ENCODE results near the gene GINS3. TPM values are rescaled to one million over a fixed set of nuclear protein-coding genes. Genes with fewer than 3 reads are reported as not detected.
A peak's percentile ranks its signal among the peaks of the same experiment; 100 is the strongest.
"Not testable (repeated sequence)": the region's sequence is repeated elsewhere in the genome, so short reads cannot be mapped to it uniquely, and the experiment has no call there.

GINS3 gene
- total RNA-seq, 4 donors from 2014 or later = 0.55 to 3.3 (median 1.0) TPM

DNA sequence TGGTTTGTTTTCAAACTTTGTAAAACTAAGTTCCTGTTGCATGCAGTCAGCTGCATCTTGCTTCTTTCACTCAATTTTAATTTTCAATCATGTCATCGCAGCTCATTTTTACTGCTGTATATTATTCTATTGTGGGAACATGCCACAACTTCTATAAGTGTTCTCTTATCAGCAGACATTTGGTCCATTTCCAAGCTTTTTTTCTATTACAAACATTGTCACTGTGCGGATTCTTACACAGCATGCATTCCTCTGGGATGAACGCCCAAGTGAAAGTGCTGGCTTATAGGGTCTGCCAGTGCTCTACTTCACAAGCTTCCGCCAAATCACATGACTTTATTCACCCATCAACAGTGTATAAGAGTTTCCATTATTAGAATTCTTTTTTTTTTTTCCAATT lies 22.7 kb downstream of the GINS3 start:
- H3K4me1 ChIP-seq = peaks cover 0 to 23% of the 10 kb centered on the region in 2 donors
- no peak for DNase-seq
- in situ Hi-C loops (cut with MboI; ENCODE audit: low sequenced_read_pairs in 4 of 4) = no loop called here
- intact Hi-C loops (cut with DNase I; ENCODE audit: low total_unique reads) = no loop called here
- no peaks in the 10 kb centered on the region for H3K36me3 ChIP-seq
- ATAC-seq = no peak
- no peaks in the 10 kb centered on the region for H3K9me3 ChIP-seq
- H3K27me3 ChIP-seq = no peaks in the 10 kb centered on the region
- TF ChIP-seq, protein P1, sequence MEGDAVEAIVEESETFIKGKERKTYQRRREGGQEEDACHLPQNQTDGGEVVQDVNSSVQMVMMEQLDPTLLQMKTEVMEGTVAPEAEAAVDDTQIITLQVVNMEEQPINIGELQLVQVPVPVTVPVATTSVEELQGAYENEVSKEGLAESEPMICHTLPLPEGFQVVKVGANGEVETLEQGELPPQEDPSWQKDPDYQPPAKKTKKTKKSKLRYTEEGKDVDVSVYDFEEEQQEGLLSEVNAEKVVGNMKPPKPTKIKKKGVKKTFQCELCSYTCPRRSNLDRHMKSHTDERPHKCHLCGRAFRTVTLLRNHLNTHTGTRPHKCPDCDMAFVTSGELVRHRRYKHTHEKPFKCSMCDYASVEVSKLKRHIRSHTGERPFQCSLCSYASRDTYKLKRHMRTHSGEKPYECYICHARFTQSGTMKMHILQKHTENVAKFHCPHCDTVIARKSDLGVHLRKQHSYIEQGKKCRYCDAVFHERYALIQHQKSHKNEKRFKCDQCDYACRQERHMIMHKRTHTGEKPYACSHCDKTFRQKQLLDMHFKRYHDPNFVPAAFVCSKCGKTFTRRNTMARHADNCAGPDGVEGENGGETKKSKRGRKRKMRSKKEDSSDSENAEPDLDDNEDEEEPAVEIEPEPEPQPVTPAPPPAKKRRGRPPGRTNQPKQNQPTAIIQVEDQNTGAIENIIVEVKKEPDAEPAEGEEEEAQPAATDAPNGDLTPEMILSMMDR (IDR thresholded peaks at IDR 0.05 in 4 of 5, conservative IDR thresholded peaks at IDR 0.05 in 1 of 5) = no peak
- TF ChIP-seq POLR2A (IDR thresholded peaks at IDR 0.05) = no peak
- no peak overlapping the region for H3K4me3 ChIP-seq
- H3K27ac ChIP-seq = peak overlapping the region in 1 of 4 donors; percentile 52

DNA sequence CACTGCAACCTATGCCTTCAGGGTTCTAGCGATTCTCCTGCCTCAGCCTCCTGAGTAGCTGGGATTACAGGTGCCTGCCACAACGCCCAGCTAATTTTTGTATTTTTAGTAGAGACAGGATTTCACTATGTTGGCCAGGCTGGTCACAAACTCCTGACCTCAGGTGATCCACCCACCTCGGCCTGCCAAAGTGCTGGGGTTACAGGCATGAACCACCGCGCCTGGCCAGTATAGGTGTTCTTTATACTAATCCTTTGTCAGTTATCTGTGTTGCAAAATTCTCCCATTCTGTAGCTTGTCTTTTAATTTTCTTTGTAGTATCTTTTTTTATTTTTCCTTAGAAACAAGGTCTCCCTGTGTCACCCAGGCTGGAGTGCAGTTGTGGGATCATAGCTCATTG lies 23.7 kb downstream of the GINS3 start:
- H3K9me3 ChIP-seq; intact Hi-C loops (cut with DNase I; ENCODE audit: low total_unique reads); in situ Hi-C loops (cut with MboI; ENCODE audit: low sequenced_read_pairs in 4 of 4); DNase-seq; H3K27me3 ChIP-seq; ATAC-seq; H3K4me3 ChIP-seq; H3K36me3 ChIP-seq: not testable (repeated sequence)
- peaks cover 0 to 23% of the 10 kb centered on the region in 2 donors for H3K4me1 ChIP-seq
- peak overlapping the region in 1 of 4 donors; percentile 81 for H3K27ac ChIP-seq

DNA sequence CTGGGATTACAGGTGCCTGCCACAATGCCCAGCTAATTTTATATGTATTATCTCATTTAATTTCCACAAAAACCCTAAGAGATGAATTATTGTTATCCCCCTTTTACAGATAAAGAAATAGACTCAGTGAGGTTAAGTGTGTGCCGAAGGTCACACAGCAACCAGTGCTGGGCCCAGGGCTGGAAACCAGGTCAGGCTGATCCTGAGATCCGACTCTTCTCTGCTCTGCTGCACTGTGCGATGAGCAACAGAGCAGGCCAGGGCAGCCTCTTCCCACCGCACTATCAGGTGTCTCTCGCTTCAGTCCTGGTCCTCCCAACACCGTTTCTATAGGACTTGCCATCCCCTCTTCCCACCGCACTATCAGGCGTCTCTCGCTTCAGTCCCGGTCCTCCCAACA lies 24.8 kb downstream of the GINS3 start:
- ATAC-seq = no peak
- no peak for TF ChIP-seq POLR2A (IDR thresholded peaks at IDR 0.05)
- TF ChIP-seq, protein P1 (IDR thresholded peaks at IDR 0.05 in 4 of 5, conservative IDR thresholded peaks at IDR 0.05 in 1 of 5) = no peak
- Histone ChIP-seq H3K27ac (peak overlapping the region in 1 of 4 donors; percentile 81), H3K4me3 (no peak overlapping the region), H3K4me1 (peaks cover 0 to 23% of the 10 kb centered on the region in 2 donors), H3K36me3 (no peaks in the 10 kb centered on the region), H3K9me3 (no peaks in the 10 kb centered on the region), H3K27me3 (no peaks in the 10 kb centered on the region)
- DNase-seq = no peak
- in situ Hi-C loops (cut with MboI; ENCODE audit: low sequenced_read_pairs in 4 of 4) = no loop called here
- intact Hi-C loops (cut with DNase I; ENCODE audit: low total_unique reads) = no loop called here

DNA sequence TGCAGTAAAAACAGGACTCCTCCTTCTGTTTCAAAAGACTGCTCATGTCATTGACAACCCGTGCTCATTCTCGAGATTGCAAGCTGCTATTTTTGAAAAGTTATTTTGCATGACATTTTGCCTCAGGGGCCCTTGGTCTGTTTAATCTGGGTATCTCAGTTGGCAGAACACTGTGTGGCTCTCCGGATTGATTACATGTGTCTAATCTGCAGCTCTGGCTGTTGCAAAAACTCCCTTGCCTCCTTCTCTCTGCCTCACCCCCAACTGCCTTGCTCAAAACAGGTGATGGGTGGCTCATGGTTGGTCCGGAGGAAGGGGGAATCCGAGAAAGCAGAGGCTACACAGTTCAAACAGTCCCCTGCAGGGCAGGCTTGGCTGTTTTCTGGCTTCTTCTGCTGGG lies 25.3 kb downstream of the GINS3 start:
- Histone ChIP-seq H3K36me3 (no peaks in the 10 kb centered on the region), H3K4me1 (peaks cover 0 to 23% of the 10 kb centered on the region in 2 donors), H3K4me3 (no peak overlapping the region), H3K27ac (peak overlapping the region in 1 of 4 donors; percentile 85), H3K9me3 (no peaks in the 10 kb centered on the region), H3K27me3 (no peaks in the 10 kb centered on the region)
- in situ Hi-C loops (cut with MboI; ENCODE audit: low sequenced_read_pairs in 4 of 4) (no loop called here), intact Hi-C loops (cut with DNase I; ENCODE audit: low total_unique reads) (no loop called here)
- ATAC-seq (peak; percentile 67 to 76), DNase-seq (peak in 1 of 2 donors; percentile 59)
- TF ChIP-seq, protein P1 (IDR thresholded peaks at IDR 0.05 in 4 of 5, conservative IDR thresholded peaks at IDR 0.05 in 1 of 5) = no peak
- TF ChIP-seq POLR2A (IDR thresholded peaks at IDR 0.05) = no peak

DNA sequence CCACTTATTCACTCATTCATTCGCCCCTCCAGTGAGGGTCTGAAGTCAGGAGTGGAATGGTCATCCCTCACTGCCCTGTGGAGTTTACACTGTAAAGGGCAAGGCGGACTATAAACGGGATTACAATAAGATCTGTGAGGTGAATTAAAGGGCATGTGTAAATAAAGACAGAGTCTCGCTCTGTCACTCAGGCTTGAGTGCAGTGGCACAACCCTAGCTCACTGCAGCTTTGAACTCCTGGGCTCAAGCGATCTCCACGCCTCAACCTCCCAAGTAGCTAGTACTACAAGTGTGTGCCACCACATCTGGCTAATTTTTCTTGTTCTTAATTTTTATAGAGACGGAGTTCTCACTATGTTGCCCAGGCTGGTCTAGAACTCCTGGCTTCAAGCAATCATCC lies 25.8 kb downstream of the GINS3 start:
- H3K27ac ChIP-seq = peak overlapping the region in 1 of 4 donors; percentile 85
- peaks cover 0 to 23% of the 10 kb centered on the region in 2 donors for H3K4me1 ChIP-seq
- H3K36me3 ChIP-seq = no peaks in the 10 kb centered on the region
- TF ChIP-seq, protein P1 (IDR thresholded peaks at IDR 0.05 in 4 of 5, conservative IDR thresholded peaks at IDR 0.05 in 1 of 5) = no peak
- TF ChIP-seq POLR2A (IDR thresholded peaks at IDR 0.05) = no peak
- ATAC-seq (no peak), DNase-seq (no peak)
- intact Hi-C loops (cut with DNase I; ENCODE audit: low total_unique reads) (no loop called here), in situ Hi-C loops (cut with MboI; ENCODE audit: low sequenced_read_pairs in 4 of 4) (no loop called here)
- no peaks in the 10 kb centered on the region for H3K27me3 ChIP-seq
- no peak overlapping the region for H3K4me3 ChIP-seq
- H3K9me3 ChIP-seq = no peaks in the 10 kb centered on the region

Data from gastrocnemius medialis (tissue), 4 donors.